COLO829 (cell line): ENCODE data around the gene RTTN.

Experiments used
- DNase-seq: peaks from one replicate; pipeline ENCODE4 v3.0.0; 2012; ENCODE audit warnings: low spot score

RTTN gene

GRCh38 chr18:70082430-70082829 lies 123.1 kb downstream of the RTTN start:
- no peak for DNase-seq

GRCh38 chr18:70078106-70078505 lies 127.4 kb downstream of the RTTN start:
- no peak for DNase-seq

GRCh38 chr18:70075906-70076305 lies 129.6 kb downstream of the RTTN start:
- no peak for DNase-seq

GRCh38 chr18:70074116-70074515 lies 131.4 kb downstream of the RTTN start:
- DNase-seq, result no peak

- DNase-seq, result no peak
Observed at GRCh38 chr18:70073432-70073831, 132.1 kb downstream of the RTTN start.

- no peak for DNase-seq
Observed at GRCh38 chr18:70072678-70073077, 132.8 kb downstream of the RTTN start.

- no peak for DNase-seq
Observed at GRCh38 chr18:70069965-70070364, 135.5 kb downstream of the RTTN start.

- no peak for DNase-seq
Observed at GRCh38 chr18:70069382-70069781, 136.1 kb downstream of the RTTN start.

- DNase-seq, result no peak
Observed at GRCh38 chr18:70068981-70069380, 136.5 kb downstream of the RTTN start.

GRCh38 chr18:70059684-70060083 lies 145.8 kb downstream of the RTTN start:
- DNase-seq, result no peak

GRCh38 chr18:70058916-70059315 lies 146.6 kb downstream of the RTTN start:
- no peak for DNase-seq

- no peak for DNase-seq
Observed at GRCh38 chr18:70047931-70048603, 157.4 kb downstream of the RTTN start.

- DNase-seq, result no peak
Observed at GRCh38 chr18:70046796-70047195, 158.7 kb downstream of the RTTN start.

GRCh38 chr18:70046207-70046606 lies 159.3 kb downstream of the RTTN start:
- DNase-seq, result no peak

- DNase-seq, result peak; percentile 91
Observed at GRCh38 chr18:70044632-70045031, 160.9 kb downstream of the RTTN start.

GRCh38 chr18:70041459-70042050 lies 163.9 kb downstream of the RTTN start:
- DNase-seq, result no peak

- DNase-seq, result no peak
Observed at GRCh38 chr18:70039186-70039585, 166.3 kb downstream of the RTTN start.

- DNase-seq, result no peak
Observed at GRCh38 chr18:70037431-70038061, 167.9 kb downstream of the RTTN start.

- no peak for DNase-seq
Observed at GRCh38 chr18:70036771-70037347, 168.6 kb downstream of the RTTN start.

- DNase-seq, result no peak
Observed at GRCh38 chr18:70036168-70036567, 169.3 kb downstream of the RTTN start.

GRCh38 chr18:70031221-70031620 lies 174.3 kb downstream of the RTTN start:
- DNase-seq, result no peak

- DNase-seq, result no peak
Observed at GRCh38 chr18:70030728-70031127, 174.8 kb downstream of the RTTN start.

- no peak for DNase-seq
Observed at GRCh38 chr18:70029163-70029562, 176.3 kb downstream of the RTTN start.
